OCI-LY7 (cell line): ENCODE data around the gene AP3M1.

ENCODE experiments used
- CTCF ChIP-seq: fragments of 200-600 bp; sonication (generic); conservative IDR thresholded peaks from 2 replicates; pipeline ENCODE4 v1.5.1; 2014; ENCODE audit warnings: mild to moderate bottlenecking, antibody characterized with exemption, low read length, moderate library complexity, mixed read lengths
- EZH2phosphoT487 ChIP-seq: fragments of 200-600 bp; sonication (generic); IDR thresholded peaks from 2 replicates; pipeline ENCODE4 v1.6.1; 2018; ENCODE audit warnings: low read depth, borderline replicate concordance, mild to moderate bottlenecking, mixed run types, antibody characterized with exemption, low read length, moderate library complexity, mixed read lengths

- TF ChIP-seq CTCF (no peak), EZH2phosphoT487 (no peak)
Observed at GRCh38 chr10:74189999-74190421, 39.4 kb upstream of the AP3M1 start.
